Stomach (tissue), 9 donors: ENCODE data around the gene RHOH. TPM values are rescaled to one million over a fixed set of nuclear protein-coding genes. Genes with fewer than 3 reads are reported as not detected.
A peak's percentile ranks its signal among the peaks of the same experiment; 100 is the strongest.

Experiments
- DNase-seq, 2 donors: peaks; one replicate each; pipeline versions ENCODE4 v3.0.0 to v3.0.0-alpha.2; 2013 to 2019
- H3K27ac ChIP-seq, 5 donors: fragments of 200-600 bp in 4 of 5; sonication (generic) in 4 of 5; one replicate each; pipeline ENCODE4 v1.5.1; 2013 to 2019; ENCODE audit warnings: mild to moderate bottlenecking in 1 of 5, moderate library complexity in 1 of 5
- H3K27me3 ChIP-seq, 3 donors: fragments of 200-600 bp; sonication (generic); one replicate each; pipeline ENCODE4 v1.5.1; 2017 to 2019; ENCODE audit warnings: mixed run types in 1 of 3
- H3K36me3 ChIP-seq, 4 donors: fragments of 200-600 bp; sonication (generic); 1 replicate in 3 of 4; 2 replicates in 1 of 4; pipeline ENCODE4 v1.5.1; 2016 to 2019
- H3K4me1 ChIP-seq, 4 donors: fragments of 200-600 bp; sonication (generic); one replicate each; pipeline ENCODE4 v1.5.1; 2016 to 2019
- H3K4me3 ChIP-seq, 4 donors: fragments of 200-600 bp; sonication (generic) in 3 of 4; one replicate each; pipeline ENCODE4 v1.5.1; 2016 to 2019; ENCODE audit warnings: mild to moderate bottlenecking in 1 of 4
- H3K9me3 ChIP-seq, 4 donors: fragments of 200-600 bp; sonication (generic); one replicate each; pipeline ENCODE4 v1.5.1; 2016 to 2019
- EP300 ChIP-seq: sonication (generic); formaldehyde crosslinking; IDR thresholded peaks from one replicate; pipeline ENCODE4 v1.6.1; 2017; ENCODE audit warnings: antibody characterized with exemption
- POLR2A ChIP-seq, 4 donors: fragments of 450-650 bp; IDR thresholded peaks; one replicate each; pipeline ENCODE4 v1.6.1; 2016; ENCODE audit warnings: antibody characterized with exemption in 4 of 4, control low read depth in 2 of 4, mild to moderate bottlenecking in 1 of 4, moderate library complexity in 1 of 4
- POLR2AphosphoS5 ChIP-seq, 3 donors: sonication (generic); formaldehyde crosslinking; IDR thresholded peaks; one replicate each; pipeline ENCODE4 v1.6.1; 2016; ENCODE audit warnings: antibody characterized with exemption in 3 of 3
- WGBS, 5 donors: extraction: QIAGEN DNeasy Blood & Tissue Kit in 3 of 5; methylation state at CpG; one replicate each; pipeline versions ENCODE4 v1.1.5 to v1.1.7; 2013 to 2018; 5-methylcytosine and 5-hydroxymethylcytosine counted together
- intact Hi-C: fragments of 100-400 bp; cut with DNase I; formaldehyde crosslinking; loops from one replicate; pipeline ENCODE4 v1.15.1; 2023; ENCODE audit warnings: low total_unique reads
- polyA plus RNA-seq, 3 donors: library from polyadenylated mRNA; stranded (reverse); fragments of 200-250 nt; gene quantifications; one replicate each; pipeline ENCODE4 v1.2.3, GENCODE V29; 2013
- total RNA-seq, 5 donors: library from RNA; depleted of rRNA; stranded (reverse); fragments of >200 nt; gene quantifications; one replicate each; pipeline versions ENCODE4 v1.1.0 to v1.2.3, GENCODE V29; 2014 to 2016
- TF ChIP-seq, protein P1 (sequence below), 7 experiments: fragments of 450-650 bp in 4 of 7; fragments of 200-600 bp in 3 of 7; sonication (generic) in 3 of 7; IDR thresholded peaks; one replicate each; pipeline ENCODE4 v1.5.1; 2016 to 2019; ENCODE audit warnings: antibody characterized with exemption in 7 of 7, control low read depth in 2 of 7, mild to moderate bottlenecking in 1 of 7
- donor health status: healthy with polysubstance abuse.
- donor health status: Bipolar disorder and iron deficiency.
- donor health status: healthy.

RHOH gene
- total and polyA plus RNA-seq, 8 donors = 1.3 to 7.5 (median 4.0) TPM

DNA sequence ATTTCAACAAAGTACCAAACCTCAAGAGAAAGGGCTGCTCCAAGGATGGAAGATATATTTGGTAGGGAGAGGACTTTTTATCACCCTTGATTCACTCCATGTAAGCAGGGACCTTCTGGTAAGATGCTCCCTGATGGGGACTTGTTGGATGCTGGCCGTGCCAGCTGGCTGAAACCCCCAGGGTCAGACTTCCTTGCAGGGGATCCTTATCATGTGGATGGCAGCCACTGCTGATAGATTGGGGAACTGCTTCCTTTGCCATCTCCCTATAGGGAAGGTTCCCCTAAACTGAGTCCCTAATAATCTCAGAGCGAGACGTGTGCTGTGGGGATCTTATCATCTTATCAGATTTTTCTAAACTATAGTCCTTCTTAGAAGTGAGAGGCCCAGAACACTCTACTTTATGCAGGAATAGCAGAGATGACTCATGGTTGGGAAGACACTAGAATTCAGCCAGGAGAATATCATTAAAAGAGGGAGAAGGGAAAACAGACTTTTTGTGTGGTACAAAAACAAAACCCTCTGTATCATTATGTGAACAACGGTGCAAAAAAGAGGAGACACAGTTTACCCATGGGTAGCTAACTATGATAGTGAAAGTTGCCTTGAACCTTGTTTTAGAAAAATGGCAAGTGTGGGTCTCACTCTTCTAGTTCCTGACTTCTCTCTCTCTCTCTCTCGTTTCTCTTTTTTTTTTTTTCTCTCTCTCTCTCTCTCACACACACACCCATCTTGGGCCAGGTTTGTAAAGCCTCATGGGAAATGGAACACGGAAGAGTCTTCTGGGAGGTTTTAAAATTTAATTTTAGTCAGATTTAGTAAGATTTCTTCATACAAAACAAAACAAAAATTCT is 16.1 kb downstream of the RHOH start:
- Histone ChIP-seq H3K4me1 (peaks cover 0 to 11% (median 0%) of the 10 kb centered on the region in 4 donors), H3K27me3 (no peaks in the 10 kb centered on the region), H3K36me3 (no peaks in the 10 kb centered on the region), H3K27ac (no peak overlapping the region), H3K9me3 (no peaks in the 10 kb centered on the region), H3K4me3 (no peak overlapping the region)
- intact Hi-C loops = no loop called here
- TF ChIP-seq EP300 = no peak
- no peak for TF ChIP-seq POLR2A (IDR thresholded peaks at IDR 0.05)
- TF ChIP-seq, protein P1, sequence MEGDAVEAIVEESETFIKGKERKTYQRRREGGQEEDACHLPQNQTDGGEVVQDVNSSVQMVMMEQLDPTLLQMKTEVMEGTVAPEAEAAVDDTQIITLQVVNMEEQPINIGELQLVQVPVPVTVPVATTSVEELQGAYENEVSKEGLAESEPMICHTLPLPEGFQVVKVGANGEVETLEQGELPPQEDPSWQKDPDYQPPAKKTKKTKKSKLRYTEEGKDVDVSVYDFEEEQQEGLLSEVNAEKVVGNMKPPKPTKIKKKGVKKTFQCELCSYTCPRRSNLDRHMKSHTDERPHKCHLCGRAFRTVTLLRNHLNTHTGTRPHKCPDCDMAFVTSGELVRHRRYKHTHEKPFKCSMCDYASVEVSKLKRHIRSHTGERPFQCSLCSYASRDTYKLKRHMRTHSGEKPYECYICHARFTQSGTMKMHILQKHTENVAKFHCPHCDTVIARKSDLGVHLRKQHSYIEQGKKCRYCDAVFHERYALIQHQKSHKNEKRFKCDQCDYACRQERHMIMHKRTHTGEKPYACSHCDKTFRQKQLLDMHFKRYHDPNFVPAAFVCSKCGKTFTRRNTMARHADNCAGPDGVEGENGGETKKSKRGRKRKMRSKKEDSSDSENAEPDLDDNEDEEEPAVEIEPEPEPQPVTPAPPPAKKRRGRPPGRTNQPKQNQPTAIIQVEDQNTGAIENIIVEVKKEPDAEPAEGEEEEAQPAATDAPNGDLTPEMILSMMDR (IDR thresholded peaks at IDR 0.05) = no peak
- TF ChIP-seq POLR2AphosphoS5 (IDR thresholded peaks at IDR 0.05) = no peak
- no peak for DNase-seq
- WGBS, 5 donors = 48 to 54% (median 51%) methylated on average over 6 of the region's 6 CpGs

DNA sequence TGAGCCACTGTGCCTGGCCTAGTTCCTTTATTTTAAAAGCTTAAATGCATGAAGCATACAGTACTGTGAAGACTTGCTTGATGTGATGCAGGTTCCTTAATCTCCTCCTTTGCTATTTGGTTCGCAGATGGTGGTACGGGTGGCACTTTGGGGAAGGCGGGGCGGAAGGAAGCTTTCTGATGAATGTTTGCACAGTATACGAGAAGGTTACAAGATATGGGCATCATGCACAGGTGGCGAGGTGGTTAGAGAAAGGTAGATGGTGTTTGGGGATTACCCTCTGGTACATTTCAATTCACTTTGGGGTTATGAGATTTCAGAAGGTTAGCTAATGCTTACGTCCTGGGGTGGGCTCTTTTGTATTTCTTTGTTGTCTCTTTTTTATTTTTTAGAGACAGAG is 17.2 kb downstream of the RHOH start:
- peak in 1 of 2 donors; percentile 41 for DNase-seq
- Histone ChIP-seq H3K4me1 (peaks cover 0 to 17% (median 0%) of the 10 kb centered on the region in 4 donors), H3K27ac (no peak overlapping the region), H3K27me3 (no peaks in the 10 kb centered on the region), H3K36me3 (no peaks in the 10 kb centered on the region), H3K9me3 (no peaks in the 10 kb centered on the region), H3K4me3 (no peak overlapping the region)
- TF ChIP-seq EP300 (no peak), POLR2AphosphoS5 (IDR thresholded peaks at IDR 0.05) (no peak), POLR2A (IDR thresholded peaks at IDR 0.05) (no peak)
- TF ChIP-seq, protein P1 (IDR thresholded peaks at IDR 0.05) = no peak
- WGBS, 5 donors = 85 to 92% (median 87%) methylated on average over 7 of the region's 7 CpGs
- intact Hi-C loops = no loop called here

- H3K27me3 ChIP-seq = no peaks in the 10 kb centered on the region
- H3K9me3 ChIP-seq = no peaks in the 10 kb centered on the region
- peaks cover 0 to 20% (median 0%) of the 10 kb centered on the region in 4 donors for H3K4me1 ChIP-seq
- H3K36me3 ChIP-seq = no peaks in the 10 kb centered on the region
- WGBS, 5 donors = 84 to 92% (median 88%) methylated on average over 9 of the region's 9 CpGs
- H3K4me3 ChIP-seq = no peak overlapping the region
- TF ChIP-seq EP300 = no peak
- TF ChIP-seq POLR2A (IDR thresholded peaks at IDR 0.05) = no peak
- no peak for TF ChIP-seq POLR2AphosphoS5 (IDR thresholded peaks at IDR 0.05)
- TF ChIP-seq, protein P1 (IDR thresholded peaks at IDR 0.05) = no peak
- intact Hi-C loops = no loop called here
- H3K27ac ChIP-seq = no peak overlapping the region
- DNase-seq = no peak
These were observed 18.0 kb downstream of the RHOH start for GRCh38 chr4:40214661-40215418.

DNA sequence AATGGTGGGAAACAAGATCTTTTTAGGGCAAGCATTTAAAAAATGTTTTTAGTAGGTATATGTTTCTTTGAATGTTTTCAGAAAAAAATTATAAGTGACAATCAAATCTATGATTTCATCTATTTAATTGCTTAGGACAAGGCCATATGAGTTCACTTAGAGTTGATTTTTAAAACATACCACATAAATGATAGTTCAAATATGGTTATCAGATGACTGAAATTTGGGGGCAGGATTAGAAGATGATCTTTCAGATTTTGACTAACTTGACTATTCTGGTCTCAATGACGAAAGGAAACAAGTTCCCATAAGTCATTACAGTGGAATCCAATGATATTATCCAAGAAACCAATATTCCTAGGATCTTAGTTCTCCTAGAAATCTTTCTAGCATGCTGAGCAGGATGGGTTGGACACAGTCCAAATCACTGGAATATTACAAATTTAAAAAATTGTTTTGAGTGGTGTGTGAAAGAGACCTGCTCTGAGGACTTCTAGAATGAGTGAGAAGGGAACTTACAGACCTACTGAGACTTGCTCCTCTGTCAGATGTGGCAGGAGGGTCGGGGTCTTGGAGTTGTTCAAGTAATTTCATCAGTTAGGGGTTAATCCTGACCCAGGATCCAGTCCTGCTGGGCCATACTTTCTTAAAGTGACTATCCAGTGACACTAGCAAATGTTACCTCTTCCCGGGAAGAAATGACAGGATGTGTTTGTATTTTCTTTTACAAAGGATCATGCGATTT is 20.0 kb downstream of the RHOH start:
- Histone ChIP-seq H3K27ac (no peak overlapping the region), H3K4me1 (peaks cover 0 to 20% (median 0%) of the 10 kb centered on the region in 4 donors), H3K36me3 (no peaks in the 10 kb centered on the region), H3K9me3 (no peaks in the 10 kb centered on the region), H3K4me3 (no peak overlapping the region), H3K27me3 (no peaks in the 10 kb centered on the region)
- intact Hi-C loops = no loop called here
- 65 to 78% (median 72%) methylated on average over 4 of the region's 4 CpGs for WGBS, 5 donors
- no peak for DNase-seq
- TF ChIP-seq EP300 (no peak), POLR2A (IDR thresholded peaks at IDR 0.05) (no peak), POLR2AphosphoS5 (IDR thresholded peaks at IDR 0.05) (no peak)
- TF ChIP-seq, protein P1 (IDR thresholded peaks at IDR 0.05) = no peak
